AG04449 (cell line): ENCODE measurements around the gene GDF11.

ENCODE experiments used
- CTCF ChIA-PET: fragments of 350-600 bp; formaldehyde crosslinking; extraction: SDS; loops from one replicate; lab custom pipeline; 2021; ENCODE audit warnings: antibody characterized with exemption; lab: Yijun Ruan, JAX
- POLR2A ChIA-PET: fragments of 400-600, 350-600 bp; formaldehyde crosslinking; extraction: SDS; loops from one replicate; lab custom pipeline; 2020; ENCODE audit warnings: antibody characterized with exemption, inconsistent platforms; lab: Yijun Ruan, JAX
- DNase-seq: peaks from one replicate; pipeline ENCODE4 v3.0.0-alpha.2; 2010; ENCODE audit warnings: low read depth, low spot score
- H3K4me3 ChIP-seq: 2 replicates; pipeline ENCODE4 v1.5.1; 2011; ENCODE audit warnings: low read depth, mild to moderate bottlenecking, control low read depth, low read length
- TF ChIP-seq, protein P1 (sequence below): IDR thresholded peaks from one replicate; pipeline ENCODE4 v1.5.1; 2011; ENCODE audit warnings: mild to moderate bottlenecking, moderate library complexity, low read length, control low read depth, inconsistent platforms; ENCODE audit not compliant: insufficient read depth; ENCODE audit errors: missing control alignments

Gene GDF11

DNA sequence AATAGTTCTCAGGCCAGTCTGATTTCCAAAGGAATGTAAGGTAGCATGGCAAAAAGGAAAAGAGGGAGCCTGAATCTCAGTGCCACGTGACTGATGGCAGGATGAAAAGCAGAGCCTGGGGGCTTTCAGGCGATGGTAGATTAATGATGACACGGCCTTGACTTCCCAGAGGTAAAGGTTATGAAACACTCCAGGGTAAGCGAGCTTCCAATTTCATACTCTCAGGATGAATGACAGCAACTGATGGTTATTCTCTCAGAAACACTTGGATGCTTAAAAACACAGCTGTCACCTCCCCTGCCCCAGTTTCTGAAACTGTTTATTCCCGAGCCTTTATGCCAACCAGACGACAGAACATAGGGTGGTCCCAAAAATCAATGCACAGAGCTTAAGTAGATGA lies 28.8 kb downstream of the GDF11 start:
- no peak overlapping the region for H3K4me3 ChIP-seq
- TF ChIP-seq, protein P1, sequence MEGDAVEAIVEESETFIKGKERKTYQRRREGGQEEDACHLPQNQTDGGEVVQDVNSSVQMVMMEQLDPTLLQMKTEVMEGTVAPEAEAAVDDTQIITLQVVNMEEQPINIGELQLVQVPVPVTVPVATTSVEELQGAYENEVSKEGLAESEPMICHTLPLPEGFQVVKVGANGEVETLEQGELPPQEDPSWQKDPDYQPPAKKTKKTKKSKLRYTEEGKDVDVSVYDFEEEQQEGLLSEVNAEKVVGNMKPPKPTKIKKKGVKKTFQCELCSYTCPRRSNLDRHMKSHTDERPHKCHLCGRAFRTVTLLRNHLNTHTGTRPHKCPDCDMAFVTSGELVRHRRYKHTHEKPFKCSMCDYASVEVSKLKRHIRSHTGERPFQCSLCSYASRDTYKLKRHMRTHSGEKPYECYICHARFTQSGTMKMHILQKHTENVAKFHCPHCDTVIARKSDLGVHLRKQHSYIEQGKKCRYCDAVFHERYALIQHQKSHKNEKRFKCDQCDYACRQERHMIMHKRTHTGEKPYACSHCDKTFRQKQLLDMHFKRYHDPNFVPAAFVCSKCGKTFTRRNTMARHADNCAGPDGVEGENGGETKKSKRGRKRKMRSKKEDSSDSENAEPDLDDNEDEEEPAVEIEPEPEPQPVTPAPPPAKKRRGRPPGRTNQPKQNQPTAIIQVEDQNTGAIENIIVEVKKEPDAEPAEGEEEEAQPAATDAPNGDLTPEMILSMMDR: no peak
- CTCF ChIA-PET: interaction anchor here (0.9 to 1.9 kb wide), 7 partner anchors 9 to 169 kb away, joined by 3 to 6 read pairs (median 5); partner anchors contain the start of gene GDF11
- no peak for DNase-seq
- POLR2A ChIA-PET: interaction anchor here (1.3 kb wide), 1 partner anchor 28 kb away, joined by 5 read pairs; no protein-coding TSS in a partner anchor

DNA sequence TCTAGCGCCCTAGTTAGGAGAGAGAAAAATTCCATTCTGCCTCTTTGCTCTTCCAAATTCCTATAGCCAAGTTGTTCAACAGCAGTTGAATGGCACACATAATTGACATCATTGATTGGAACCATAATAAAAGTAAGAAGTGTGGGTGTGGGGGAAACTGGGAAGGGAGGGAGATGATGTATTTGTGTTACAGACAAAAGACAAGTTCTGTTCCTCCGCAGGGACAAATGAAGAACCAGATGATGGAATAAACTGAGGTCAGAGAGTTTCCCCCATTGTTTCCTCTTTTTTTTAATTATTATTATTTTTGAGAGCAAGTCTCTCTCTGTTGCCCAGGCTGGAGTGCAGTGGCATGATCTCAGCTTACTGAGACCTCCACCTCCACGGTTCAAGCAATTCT lies 34.9 kb downstream of the GDF11 start:
- CTCF ChIA-PET: interaction anchor here (0.5 to 1.8 kb wide), 5 partner anchors 16 to 1808 kb away, joined by 3 to 9 read pairs (median 4); no protein-coding TSS in a partner anchor
- TF ChIP-seq, protein P1: no peak

DNA sequence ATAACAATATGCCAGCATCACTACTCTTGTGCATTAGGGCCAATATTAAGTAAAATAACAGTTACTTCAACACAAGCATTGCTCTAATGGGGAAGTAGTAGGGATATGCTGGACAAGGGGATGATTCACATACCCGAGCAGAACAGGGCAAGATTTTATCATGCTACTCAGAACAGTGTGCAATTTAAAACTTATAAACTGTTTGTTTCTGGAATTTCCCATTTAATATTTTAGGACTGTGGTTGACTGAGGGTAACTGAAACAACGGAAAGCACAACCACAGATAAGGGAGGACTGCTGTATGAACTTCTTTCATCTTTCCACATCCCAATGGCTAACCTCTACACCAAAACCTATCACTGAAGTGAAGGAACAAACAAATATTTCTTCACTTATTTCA lies 37.8 kb downstream of the GDF11 start:
- TF ChIP-seq, protein P1: no peak
- no peak overlapping the region for H3K4me3 ChIP-seq
- ChIA-PET POLR2A (no interaction called here), CTCF (interaction anchor here (1.0 to 4.7 kb wide), 3 partner anchors 8 to 15 kb away, joined by 3 to 23 read pairs (median 3); no protein-coding TSS in a partner anchor)
- DNase-seq: peak; percentile 7

More for the DNA sequence above, 34.9 kb downstream of the GDF11 start:
- no peak overlapping the region for H3K4me3 ChIP-seq
- no peak for DNase-seq
- POLR2A ChIA-PET: no interaction called here

DNA sequence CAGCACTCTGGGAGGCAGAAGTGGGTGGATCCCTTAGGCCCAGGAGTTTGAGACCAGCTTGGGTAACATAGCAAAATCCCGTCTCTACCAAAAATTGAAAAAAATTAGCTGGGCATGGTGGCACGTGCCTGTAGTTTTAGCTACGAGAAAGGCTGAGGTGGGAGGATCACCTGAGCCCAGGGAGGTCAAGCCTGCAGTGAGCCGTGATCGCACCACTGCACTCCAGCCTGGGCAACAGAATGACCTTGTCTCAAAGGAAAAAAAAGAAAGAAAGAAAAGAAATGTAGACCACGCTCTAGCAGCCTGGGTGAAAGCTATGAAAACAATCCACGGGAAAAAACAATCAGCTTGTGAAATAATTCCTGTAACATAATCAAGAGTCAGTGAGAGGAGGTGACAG lies 45.6 kb downstream of the GDF11 start:
- no peak overlapping the region for H3K4me3 ChIP-seq
- no peak for DNase-seq
- TF ChIP-seq, protein P1: no peak
- POLR2A ChIA-PET: interaction anchor here (0.9 kb wide), 1 partner anchor 9 kb away, joined by 3 read pairs; no protein-coding TSS in a partner anchor
- CTCF ChIA-PET: interaction anchor here (1.0 to 1.4 kb wide), 5 partner anchors 8 to 152 kb away, joined by 3 to 6 read pairs (median 4); no protein-coding TSS in a partner anchor

DNA sequence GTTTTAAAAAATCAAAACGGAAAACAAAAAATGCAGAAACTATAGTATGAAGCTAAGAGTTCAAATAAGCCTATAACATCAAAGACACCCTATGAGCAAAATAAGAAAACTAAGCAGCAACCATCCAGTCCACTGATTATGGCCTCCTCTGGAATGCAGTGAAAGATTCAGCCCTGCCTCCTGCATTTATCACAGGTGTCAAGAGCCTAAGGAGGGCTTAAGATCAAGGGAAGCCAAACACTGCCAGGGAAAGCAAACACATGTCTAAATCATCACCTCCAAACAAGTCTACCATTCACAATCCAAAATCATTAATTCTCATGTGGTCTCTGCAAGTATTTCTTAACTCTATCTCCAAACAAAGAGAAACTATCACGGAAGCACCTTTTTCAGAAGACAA lies 46.2 kb downstream of the GDF11 start:
- POLR2A ChIA-PET: interaction anchor here (0.9 kb wide), 1 partner anchor 9 kb away, joined by 3 read pairs; no protein-coding TSS in a partner anchor
- DNase-seq: no peak
- TF ChIP-seq, protein P1: no peak
- CTCF ChIA-PET: interaction anchor here (1.0 to 1.4 kb wide), 5 partner anchors 8 to 151 kb away, joined by 3 to 6 read pairs (median 4); no protein-coding TSS in a partner anchor
- no peak overlapping the region for H3K4me3 ChIP-seq

DNA sequence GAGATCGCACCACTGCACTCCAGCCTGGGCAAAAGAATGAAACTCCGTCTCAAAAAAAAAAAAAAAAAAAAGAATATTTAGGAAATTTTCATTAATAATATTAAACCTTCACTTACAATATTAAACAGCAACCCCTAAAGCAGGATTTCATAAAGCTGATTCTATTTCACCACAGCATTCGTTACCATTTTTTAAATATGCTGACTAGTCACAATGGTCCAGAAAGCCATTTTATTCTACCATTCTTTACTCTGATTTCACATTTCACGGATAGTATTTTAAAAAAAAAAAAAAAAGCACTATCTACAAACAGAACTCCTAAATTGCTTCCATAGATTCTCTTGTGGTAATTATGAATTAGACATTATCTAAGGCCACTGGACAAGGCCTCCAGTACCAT lies 47.0 kb downstream of the GDF11 start:
- TF ChIP-seq, protein P1: no peak
- ChIA-PET CTCF (interaction anchor here (1.2 to 1.8 kb wide), 2 partner anchors 51 to 137 kb away, joined by 3 to 8 read pairs; no protein-coding TSS in a partner anchor), POLR2A (no interaction called here)
- no peak overlapping the region for H3K4me3 ChIP-seq
- no peak for DNase-seq
